ENCODE measurements around the gene MGLL.

MGLL gene

DNA sequence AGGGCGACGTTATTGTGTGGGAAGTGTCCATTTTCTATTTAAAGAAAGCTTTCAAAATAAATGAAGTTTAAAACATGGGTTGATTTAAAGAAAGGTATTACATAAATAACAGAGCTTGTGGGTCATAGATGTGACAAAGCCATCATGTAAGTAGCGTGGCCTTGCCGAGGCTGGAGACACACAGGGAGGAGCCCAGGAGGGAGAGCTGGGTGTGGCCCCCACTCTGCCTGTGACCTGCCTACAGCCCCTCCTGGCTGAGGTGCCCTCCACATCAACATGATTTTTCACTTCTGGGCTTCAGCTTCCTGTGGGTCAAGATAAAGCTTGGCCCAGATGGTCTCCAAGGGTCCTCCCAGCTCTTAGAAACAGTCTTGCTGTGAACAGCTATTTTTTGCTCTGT is 12.5 kb upstream of the MGLL start:
- DNase-seq (ENCODE audit: low read depth), result no peak

DNA sequence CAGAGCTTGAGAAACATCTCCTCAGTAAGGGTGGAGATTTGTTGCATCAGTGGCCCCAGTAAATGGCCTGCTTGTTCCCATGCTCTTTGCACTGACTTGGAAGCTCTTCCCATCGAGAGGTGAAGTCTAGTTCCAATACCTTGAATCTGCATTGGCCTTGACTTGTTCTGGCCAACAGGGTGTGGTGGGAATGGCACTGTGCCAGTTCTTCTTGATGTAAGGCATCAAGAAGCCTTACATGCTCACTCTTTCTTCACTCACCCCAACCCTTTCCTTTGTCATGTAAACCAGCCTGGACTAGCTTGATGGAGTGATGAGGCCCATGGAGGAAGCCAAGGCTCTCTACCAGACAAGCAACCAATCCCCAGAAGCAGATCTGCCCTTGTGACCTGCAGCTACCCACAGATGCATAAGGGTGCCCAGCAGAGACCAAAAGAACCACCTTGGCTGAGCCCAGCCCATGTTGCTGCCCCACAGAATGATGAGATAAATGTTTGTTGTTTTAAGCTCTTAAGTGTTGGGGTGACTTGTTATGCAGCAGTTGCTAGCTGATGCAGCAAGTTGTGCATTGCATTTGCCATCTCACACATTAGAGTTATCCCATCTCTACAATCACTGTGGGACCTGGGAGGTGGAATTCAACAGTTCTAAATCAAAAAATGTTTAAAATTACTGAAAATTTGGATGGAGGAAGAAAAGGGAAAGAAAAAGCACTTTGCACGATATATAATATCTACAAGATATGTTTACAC is 11.1 kb upstream of the MGLL start:
- DNase-seq (ENCODE audit: low read depth), result no peak

DNA sequence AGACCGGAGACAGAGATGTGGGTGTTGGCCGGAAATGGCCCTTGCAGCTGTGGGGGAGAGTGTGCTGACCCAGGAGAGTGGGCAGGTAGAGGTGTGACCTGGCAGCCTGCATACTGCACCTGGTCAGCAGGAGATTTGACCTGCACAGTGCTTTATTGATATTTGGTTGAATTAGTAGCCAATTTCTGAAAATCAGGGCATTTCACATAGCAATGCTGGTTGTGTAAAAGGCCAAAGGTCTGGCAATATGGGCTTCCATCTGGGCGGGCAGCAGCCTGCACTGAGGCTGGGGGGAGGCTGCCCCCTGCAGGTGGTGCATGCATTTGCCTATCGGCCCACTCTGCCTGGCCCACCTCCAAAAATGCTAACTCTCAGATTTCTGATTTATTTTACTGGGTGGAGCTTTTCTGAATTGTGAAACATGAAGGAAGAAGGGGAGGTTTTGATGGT is 9.4 kb upstream of the MGLL start:
- no peak for DNase-seq (ENCODE audit: low read depth)

DNA sequence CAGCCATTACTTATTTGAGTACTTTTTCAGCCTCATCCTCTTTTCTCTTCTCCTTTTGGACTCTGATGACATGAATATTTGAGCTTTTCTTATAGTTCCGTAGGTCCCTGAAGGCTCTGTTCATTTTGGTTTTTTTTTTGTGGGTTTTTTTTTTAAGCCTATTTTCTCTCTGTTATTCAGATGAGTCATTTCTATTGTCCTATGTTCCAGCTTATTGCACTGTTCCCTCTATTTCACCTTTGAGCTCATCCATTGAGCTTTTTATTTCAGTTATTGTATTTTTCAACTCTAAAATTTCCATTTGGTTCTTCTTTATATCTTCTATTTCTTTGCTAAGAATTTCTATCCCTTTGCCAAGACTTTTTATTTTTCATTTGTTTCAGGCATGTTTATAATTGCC is 7.2 kb upstream of the MGLL start:
- DNase-seq (ENCODE audit: low read depth), result no peak

DNA sequence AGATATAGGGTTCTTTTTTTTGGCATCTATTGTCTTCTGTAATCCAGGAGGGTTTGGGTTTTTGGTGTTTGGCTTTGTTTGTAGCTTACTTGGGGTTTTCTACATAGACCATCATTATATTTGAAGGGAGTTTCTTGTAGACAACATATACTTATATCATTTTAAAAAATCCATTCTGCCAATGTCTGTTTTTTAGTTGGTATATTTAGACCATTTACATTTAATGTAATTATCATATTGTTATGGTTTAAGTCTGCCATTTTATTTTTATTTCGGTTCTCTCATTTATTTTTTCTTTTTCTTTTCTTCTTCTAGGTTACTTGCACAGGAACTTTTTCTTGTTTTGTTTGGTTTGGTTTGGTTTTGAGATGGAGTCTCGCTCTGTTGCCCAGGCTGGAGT is 5.5 kb upstream of the MGLL start:
- no peak for DNase-seq (ENCODE audit: low read depth)

DNA sequence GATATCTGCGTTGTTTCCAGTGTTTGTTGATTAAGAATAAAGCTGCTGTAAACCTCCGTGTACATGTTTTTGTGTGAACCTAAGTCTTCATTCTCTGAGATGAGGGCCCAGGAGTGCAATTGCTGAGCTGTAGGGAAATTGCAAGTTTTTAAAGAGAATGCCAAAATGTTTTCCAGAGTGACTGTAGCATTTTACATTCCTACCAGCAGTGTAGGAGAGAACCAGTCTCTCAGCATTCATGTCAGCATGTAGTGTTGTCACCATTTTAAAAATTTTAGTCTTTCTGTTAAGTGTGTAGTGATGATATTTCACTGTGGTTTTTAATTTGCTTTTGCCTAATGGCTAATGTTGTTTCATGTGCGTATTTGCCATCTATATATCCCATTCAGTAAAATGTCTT is 3.4 kb upstream of the MGLL start:
- DNase-seq (ENCODE audit: low read depth), result no peak

DNA sequence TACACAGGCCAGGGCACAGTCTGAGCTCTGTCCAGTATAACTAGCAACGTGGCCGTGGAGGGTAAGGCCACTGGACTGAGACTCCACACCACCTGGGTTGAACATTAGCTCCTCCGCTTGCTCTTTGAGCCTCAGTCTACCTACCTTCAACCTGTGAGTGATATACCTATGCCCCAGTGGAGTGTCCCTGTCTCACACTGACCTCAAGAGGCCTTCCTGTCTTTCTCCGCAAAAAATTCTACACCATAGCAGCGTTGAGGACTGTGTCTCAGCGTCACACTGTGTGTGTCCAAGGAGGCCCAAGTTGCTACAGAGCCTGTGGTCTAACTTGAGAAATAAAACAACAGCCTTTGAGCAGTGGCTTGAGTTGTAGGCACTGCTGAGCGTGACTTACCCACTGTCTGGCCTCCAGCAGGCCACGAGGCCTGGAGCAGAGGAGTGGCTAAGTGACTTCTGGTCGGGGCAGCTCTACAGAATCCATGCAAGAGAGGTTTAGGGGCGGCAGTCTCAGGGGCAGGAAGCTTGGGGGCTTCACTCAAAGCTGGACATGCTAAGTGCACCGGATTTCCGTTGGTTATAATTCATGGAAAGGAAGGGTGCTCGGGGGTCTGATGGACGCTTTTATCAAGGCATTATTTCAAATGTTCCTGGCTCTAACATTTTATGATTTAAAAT is 2.0 kb upstream of the MGLL start:
- no peak for DNase-seq (ENCODE audit: low read depth)

DNA sequence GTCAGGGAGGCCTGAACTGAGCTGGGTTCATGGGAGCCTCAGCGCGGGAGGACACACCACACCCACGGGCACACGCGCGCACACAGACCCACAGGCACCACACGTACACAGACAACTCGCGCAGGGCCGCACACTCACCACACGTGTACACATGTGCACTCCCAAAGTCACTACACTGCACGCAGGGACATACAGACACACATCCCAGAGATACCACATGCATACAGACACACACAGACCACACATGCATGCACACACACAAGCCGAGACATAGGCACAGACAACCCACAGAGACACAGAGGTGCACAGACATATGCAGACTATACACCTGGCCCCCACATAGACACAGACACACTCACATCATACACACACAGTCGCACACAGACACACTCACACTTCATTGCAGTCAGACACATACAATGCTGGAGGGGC is 1.1 kb upstream of the MGLL start:
- DNase-seq (ENCODE audit: low read depth), result no peak

DNA sequence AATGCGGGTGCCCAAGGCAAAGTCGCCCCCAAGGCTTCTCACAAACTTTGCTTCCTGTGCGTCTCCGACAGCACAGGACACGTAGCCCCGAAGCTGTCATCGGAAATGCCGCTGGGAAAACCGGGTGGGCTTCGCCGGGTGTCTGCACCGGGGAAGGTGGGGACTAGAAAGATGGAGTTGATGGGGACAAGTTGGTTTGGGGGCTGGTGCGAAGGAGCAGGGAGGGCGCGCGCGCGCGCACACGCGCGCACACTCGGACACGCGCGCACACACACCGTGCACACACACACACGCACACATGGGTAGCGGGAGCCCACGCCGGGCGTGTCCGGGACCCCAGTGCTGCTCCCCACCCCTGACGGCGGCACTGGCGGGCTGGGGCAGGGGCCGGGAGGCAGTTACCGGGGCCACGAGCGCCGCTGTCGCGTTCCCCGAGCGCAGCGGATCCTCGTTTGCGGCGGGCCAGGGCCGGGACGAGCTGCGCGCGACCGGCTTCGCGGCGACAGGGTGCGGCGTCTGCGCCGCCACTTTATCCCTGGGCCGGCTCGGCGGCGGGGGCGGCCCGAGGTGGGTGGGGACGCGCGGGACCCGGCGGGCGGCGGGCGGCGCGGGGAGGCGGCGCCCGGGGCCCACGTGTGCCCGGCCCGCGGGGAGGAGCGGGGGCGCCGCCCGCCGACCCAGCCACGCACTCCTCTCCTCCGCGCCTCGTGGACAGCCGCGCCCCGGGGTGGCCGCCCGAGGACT is 539 bp upstream of the MGLL start:
- DNase-seq (ENCODE audit: low read depth), result no peak

DNA sequence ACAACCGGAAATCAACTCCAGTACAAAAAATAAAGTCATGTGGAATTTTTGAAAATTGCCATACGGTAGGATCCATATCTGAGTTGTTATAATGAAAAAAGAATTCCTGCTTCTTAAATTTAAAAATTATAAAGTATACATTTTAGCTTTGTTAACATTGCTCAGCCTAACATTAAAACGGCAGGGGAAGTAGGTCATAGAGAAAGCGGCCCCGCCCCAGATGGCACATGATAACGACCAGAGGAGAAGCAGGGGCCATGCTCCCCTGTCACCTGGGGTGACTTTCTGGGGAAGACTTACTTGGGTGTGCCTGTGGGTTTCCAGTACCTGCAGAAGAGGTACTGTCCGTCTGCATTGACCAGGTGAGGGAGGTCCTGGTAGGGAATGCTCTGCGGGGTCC is 921 bp downstream of the MGLL start:
- no peak for DNase-seq (ENCODE audit: low read depth)

DNA sequence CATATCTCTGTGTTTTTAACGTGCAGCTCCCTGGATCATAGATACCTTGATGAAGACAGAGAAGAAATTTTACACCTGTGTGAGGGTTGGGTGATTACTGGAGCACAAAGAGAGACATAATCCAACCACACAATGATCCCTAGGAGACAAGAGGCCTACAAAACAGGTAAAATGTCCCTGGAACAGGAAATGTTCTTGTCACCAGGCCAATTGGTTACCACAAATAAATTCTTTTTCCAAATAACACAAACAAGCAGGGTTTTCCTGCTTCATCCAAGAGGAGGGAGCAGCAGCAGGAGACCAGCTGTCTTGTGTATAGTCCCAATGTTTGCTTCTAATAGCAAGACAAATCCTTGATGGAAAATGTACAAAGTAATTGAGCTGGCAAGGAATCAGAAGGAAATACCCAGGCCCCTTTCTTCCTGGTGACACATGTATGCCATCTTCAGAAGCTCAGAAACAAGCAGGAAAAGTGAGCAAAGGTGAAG is 1.4 kb downstream of the MGLL start:
- DNase-seq (ENCODE audit: low read depth), result no peak

DNA sequence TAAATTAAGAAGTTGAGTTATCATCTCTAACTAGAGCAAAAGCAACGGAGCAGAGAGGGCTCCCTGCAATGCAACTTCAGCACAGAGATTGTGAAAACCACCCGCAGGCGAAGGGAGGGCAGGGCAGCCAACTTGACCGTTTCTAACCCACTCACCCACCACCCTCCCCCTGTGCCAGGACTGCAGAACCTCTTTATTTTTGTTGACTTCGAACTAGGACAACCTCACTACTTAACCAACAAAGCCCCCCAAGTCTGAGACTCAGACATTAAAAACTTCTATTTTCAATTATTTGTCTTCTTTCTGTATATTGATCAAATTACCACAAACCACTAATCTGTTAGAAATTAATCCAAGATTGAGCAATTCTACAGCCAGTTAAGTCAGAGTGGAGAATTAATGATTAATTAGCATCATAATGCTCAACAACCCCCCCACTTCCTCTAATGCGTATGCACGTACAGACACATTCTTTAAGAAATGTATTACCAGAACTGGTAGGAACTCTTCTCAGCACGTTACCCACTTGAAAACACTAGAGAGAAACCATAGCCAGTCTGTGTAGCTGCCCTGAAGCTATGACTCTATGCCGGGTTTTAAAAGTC is 2.0 kb downstream of the MGLL start:
- DNase-seq (ENCODE audit: low read depth), result no peak

DNA sequence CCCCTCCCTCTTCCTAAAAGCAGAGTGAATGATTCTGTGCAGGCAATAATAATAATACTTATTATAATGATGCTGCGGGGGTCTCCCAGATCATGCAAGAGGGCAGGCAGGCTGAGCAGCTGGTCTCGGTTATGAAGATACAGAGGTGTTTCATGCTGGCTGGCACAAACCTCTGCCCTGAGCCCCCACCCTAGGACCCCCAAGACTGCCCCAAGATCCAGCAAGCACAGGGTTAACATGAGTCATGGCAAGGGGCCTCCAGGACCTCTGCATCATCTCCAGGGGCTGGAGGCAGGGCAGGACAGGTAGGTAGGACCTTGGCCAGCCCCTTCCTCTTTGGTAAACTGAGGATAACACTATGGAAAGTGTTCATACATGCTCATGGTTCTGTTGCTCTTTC is 2.7 kb downstream of the MGLL start:
- no peak for DNase-seq (ENCODE audit: low read depth)

DNA sequence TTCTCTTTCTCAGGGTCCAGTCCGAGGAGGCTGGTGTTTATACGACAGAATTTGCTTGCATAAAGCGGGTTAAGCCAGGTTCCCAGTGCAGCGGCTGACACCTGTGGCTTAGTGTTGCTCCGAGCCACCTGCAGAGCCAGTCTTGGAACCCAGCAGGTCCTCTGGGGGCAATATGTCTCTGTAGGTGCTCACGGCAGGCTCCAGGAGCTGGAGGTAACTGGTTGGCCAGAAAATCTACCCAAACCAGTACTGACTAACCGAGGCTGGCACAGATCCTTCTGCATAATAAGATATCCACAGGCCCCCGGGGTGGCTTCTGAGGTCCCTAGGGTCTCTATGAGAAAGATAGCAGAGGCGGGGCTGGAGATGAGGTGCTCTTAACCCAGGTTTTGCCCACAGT is 3.2 kb downstream of the MGLL start:
- no peak for DNase-seq (ENCODE audit: low read depth)

DNA sequence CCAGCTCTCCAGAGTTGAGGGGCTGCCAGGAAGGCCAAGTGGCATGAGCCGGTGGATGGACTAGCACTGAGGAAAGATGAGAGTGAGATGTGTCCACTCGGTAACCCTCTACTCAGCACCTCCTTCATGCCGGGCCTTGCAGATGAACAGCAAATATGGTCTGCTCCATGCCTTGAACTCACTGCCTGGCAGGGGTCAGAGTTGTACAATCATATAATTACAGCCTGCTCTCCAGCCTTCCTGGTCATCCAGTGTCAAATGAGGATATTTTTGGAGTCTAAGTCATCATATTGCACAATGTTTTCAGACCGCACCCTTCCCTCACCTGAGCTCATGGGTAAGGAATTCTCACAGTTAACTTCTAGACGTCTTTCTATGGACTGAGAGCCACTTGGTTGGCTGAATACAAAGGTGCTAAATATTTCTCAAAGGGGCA is 4.9 kb downstream of the MGLL start:
- DNase-seq (ENCODE audit: low read depth), result peak; percentile 96

DNA sequence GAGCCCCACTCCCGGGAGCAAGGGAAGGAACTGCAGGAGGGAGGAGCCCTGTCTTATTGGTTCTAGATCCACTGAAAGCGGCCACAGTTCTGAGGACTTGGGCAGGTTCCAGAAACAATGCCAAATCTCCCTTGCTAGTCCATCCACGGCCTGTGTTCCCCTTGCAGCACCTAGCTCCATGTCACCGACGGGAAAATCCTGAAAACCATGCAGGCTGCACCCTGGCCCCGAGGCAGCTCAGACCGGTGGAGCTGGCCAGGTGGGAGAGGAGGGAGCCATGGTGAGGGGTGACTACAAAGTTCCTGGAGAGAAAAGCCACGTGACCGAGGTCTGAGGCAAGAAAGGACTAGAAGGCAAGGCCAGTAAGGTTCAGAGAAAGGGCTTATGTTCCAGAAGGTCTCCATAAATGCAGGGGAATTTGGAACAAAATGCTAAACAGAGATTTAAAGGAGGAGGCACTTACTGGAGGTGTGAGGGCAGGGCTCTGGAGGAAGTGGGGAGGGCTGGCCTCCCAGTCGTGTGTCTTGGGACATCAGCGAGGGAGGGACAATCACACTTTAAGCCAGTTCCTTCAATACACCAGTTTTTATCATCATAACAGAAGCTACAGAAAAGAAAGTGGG is 5.4 kb downstream of the MGLL start:
- DNase-seq (ENCODE audit: low read depth), result no peak

DNA sequence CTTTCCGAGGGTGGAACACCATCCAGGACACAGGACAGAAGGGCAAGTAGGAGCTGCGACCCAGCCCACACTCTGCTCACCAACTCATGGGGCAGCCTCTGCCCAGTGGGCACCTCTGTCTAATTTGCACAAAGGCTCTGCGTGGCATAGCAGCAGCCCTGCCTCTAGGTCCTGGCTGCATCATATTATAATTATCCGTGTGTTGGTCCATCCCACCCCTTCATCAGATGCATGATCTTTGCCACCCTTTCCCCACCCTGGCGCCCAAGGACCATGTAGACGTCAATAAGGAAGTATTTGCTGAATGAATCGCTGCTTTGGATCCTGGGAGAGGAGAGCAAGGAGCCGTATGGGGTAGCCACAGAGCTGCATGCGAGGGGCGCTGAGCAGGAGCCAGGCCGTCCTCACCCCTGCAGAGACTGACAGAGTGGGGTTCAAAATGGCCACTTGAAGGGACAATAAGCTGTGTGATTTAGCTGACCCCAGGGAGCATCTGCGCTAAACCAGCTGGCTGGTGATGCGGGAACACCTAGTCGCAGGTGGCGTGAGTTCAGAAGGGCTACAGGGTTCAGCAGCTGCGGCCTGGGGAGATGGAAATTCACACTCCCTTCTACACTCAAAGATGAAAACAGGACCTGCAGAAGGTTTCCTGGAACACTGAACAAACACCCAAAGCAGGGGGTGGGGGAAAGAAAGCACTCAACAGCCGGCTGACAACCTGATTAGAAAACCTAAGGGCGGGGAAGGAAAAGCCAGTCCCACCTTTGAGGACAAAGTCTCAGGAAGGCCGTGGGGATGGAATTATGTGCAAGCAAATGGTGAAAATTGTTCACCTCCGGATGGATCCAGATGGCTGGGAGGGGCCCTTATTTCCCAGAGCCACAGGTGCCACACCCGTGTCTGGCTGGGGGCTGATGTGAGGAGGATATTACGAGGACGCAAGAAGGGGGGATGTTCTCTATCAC is 6.4 kb downstream of the MGLL start:
- DNase-seq (ENCODE audit: low read depth), result no peak

DNA sequence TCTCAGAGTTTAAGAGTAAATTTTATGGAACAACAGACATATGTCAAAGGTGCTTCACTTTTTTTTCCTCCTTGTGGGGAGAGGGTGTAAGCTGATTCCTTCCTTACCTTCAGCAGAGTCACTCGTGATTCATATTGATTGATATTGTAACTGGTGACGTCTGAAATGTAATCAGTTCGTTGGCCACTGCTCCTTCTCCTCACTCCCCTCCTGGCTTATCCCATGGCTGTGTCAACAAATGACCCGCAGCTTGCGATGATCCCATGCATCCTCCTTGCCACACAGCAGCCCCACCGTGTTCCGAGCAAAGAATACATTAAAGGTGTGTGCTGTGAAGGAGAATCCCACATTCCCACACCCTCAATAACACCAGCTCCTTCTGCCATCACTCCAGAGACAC is 7.3 kb downstream of the MGLL start:
- no peak for DNase-seq (ENCODE audit: low read depth)

DNA sequence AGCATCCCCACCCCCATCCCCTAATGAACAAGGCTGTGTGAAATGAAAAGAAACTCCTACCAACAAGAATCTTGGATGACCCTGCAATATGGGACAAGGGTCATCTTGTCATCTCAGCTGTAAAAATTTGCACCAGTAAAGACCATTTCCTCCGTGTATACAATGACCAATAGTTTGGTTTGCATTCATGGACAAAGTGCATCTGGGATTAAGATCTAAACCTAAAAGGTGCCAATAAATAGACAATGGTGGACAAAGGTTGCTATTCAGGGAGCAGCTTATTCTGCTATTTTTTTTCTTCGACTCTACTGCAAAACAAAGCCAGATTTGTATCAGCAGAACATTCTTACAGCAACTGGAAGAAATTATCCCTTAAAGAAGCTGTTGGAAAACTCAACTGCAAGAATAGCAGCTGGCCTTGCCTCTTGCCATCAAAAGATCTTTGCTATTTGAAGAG is 8.0 kb downstream of the MGLL start:
- no peak for DNase-seq (ENCODE audit: low read depth)

DNA sequence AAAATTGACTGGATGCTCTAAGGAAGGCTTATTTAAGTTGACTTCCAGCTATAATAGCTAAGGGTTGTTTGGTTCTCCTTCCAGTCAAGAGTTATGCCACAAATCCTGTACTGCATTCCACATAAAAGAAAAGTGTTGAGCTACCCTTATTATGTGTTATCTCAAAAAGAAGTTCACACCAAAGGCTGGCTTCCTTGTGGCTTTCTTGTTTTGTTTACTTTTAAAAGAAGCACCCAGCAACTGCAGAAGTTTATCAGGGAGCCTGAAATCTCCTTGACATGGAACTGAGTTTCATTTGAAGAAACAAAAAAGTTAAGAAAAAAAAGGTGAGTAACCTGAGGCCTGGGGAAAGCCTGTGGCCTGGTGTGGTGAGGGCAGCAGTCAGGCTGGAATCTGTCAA is 10.2 kb downstream of the MGLL start:
- DNase-seq (ENCODE audit: low read depth), result no peak

DNA sequence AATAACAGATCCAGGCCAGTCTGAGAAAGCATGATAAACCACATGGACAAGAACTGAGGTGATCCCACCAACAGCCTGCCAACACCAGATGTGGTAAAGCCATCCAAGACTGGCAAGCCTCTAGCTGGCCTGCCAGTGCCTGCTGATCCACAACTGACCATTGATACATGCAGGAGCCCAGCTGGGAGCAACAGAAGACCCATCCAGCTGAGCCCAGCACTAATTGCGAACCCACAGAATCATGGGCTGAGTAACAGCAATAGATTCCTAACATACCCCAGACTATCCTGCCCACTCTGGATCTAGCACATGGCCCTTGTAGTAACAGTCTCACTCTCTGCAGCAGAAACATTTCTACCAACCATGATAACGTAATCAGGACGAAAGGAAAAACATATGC is 10.6 kb downstream of the MGLL start:
- DNase-seq (ENCODE audit: low read depth), result no peak

Data from HS-5 (cell line).